Caco-2 (cell line): ENCODE results near the gene AGTRAP. TPM values are rescaled to one million over a fixed set of nuclear protein-coding genes. Genes with fewer than 3 reads are reported as not detected.

Experiments
- BruUV-seq: library from RNA; stranded (reverse); fragments of 400-500 nt; replicated peaks from 2 replicates; lab custom pipeline; 2021; lab: Mats Ljungman, UMichigan
- CTCF ChIA-PET: fragments of 300-600 bp; sonication (Branson Sonifier 250); formaldehyde crosslinking; loops from one replicate; lab custom pipeline; 2022; ENCODE audit warnings: antibody characterized with exemption; lab: Charles Lee
- POLR2A ChIA-PET: fragments of 300-600 bp; sonication (Branson Sonifier 250); formaldehyde crosslinking; loops from one replicate; lab custom pipeline; 2022; ENCODE audit warnings: antibody characterized with exemption; lab: Charles Lee
- DNase-seq, 2 experiments: peaks; one replicate each; pipeline versions ENCODE4 v3.0.0 to v3.0.0-alpha.2; 2020 to 2022
- H3K27me3 ChIP-seq: replicated peaks from 2 replicates; pipeline ENCODE4 v1.6.0; 2011; ENCODE audit warnings: low read length; ENCODE audit not compliant: control insufficient read depth, insufficient read depth
- H3K36me3 ChIP-seq: 2 replicates; pipeline ENCODE4 v1.5.1; 2011; ENCODE audit warnings: low read length; ENCODE audit not compliant: control insufficient read depth, insufficient read depth
- H3K4me1 ChIP-seq: fragments of 250-450 bp; sonication (Bioruptor Pico); 2 replicates; pipeline ENCODE4 v1.5.1; 2020; ENCODE audit warnings: mild to moderate bottlenecking
- H3K4me3 ChIP-seq: 2 replicates; pipeline ENCODE4 v1.5.1; 2011; ENCODE audit warnings: low read depth, mild to moderate bottlenecking, control low read depth, low read length
- H3K9me3 ChIP-seq: fragments of 250-450 bp; sonication (Bioruptor Pico); 2 replicates; pipeline ENCODE4 v1.5.1; 2020; ENCODE audit warnings: mild to moderate bottlenecking, moderate library complexity
- H3K27ac Mint-ChIP-seq: one replicate; pipeline ENCODE4 v1.8.0; 2022; ENCODE audit warnings: mixed read lengths; ENCODE audit not compliant: unreplicated experiment
- H3K27me3 Mint-ChIP-seq: one replicate; pipeline ENCODE4 v1.8.0; 2022; ENCODE audit warnings: mixed read lengths; ENCODE audit not compliant: insufficient read depth, unreplicated experiment
- H3K36me3 Mint-ChIP-seq: one replicate; pipeline ENCODE4 v1.8.0; 2022; ENCODE audit warnings: mild to moderate bottlenecking, mixed read lengths; ENCODE audit not compliant: insufficient read depth, unreplicated experiment
- H3K4me1 Mint-ChIP-seq: one replicate; pipeline ENCODE4 v1.8.0; 2022; ENCODE audit warnings: low read depth, mixed read lengths; ENCODE audit not compliant: unreplicated experiment
- H3K4me3 Mint-ChIP-seq: one replicate; pipeline ENCODE4 v1.8.0; 2022; ENCODE audit warnings: mild to moderate bottlenecking, moderate library complexity, mixed read lengths; ENCODE audit not compliant: unreplicated experiment
- H3K9me3 Mint-ChIP-seq: one replicate; pipeline ENCODE4 v1.8.0; 2022; ENCODE audit warnings: mixed read lengths; ENCODE audit not compliant: unreplicated experiment
- intact Hi-C: fragments of 100-400 bp; cut with micrococcal nuclease; formaldehyde crosslinking; loops from one replicate; pipeline ENCODE4 v1.10.0; 2022; ENCODE audit not compliant: unreplicated experiment
- total RNA-seq: library from RNA; stranded (reverse); gene quantifications from 2 replicates; pipeline ENCODE4 v1.2.3, GENCODE V29; 2022
- TF ChIP-seq, protein P1 (sequence below), 2 experiments: fragments of 200-600 bp in 1 of 2; IDR thresholded peaks; 1 replicate in 1 of 2; 2 replicates in 1 of 2; pipeline versions ENCODE4 v1.5.1 to v1.8.0; 2011 to 2022; ENCODE audit warnings: antibody characterized with exemption in 1 of 2, control low read depth in 1 of 2, inconsistent platforms in 1 of 2, low read depth in 1 of 2, low read length in 1 of 2, mild to moderate bottlenecking in 1 of 2, moderate library complexity in 1 of 2; ENCODE audit not compliant: insufficient read depth in 1 of 2, severe bottlenecking in 1 of 2, unreplicated experiment in 1 of 2

The AGTRAP gene
- total RNA-seq, 1 experiment from 2014 or later = 44.4 TPM

DNA sequence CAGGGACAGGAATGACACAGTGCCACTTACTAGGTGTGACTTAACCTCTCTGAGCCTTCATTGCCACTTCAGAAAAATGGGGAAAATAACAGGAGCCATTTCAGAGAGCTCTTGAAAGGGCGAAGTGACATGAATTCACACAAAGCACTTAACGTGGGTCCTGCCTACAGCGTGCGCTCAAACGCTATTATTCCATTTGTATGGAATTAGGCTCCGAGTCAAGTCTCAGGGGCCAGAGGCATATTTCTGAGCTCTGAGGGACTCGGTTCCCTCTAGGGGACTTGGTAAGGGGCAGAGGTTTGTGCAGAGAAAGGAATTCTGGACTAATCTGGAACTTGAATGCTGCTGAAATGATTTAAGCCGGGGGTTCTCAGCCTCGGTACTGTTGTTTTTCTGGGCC lies 30.3 kb upstream of the AGTRAP start:
- H3K4me3 ChIP-seq = no peak overlapping the region
- no peak for DNase-seq
- intact Hi-C loops = no loop called here
- no peaks in the 10 kb centered on the region; the same call in none of the 2 replicates for H3K27me3 ChIP-seq
- no peaks in the 10 kb centered on the region for H3K9me3 ChIP-seq
- Mint-ChIP-seq H3K9me3 (no peaks in the 10 kb centered on the region), H3K27ac (no peak overlapping the region), H3K4me1 (peaks cover 4% of the 10 kb centered on the region), H3K27me3 (peaks cover 4% of the 10 kb centered on the region), H3K4me3 (no peak overlapping the region), H3K36me3 (no peaks in the 10 kb centered on the region)
- H3K4me1 ChIP-seq = no peaks in the 10 kb centered on the region
- H3K36me3 ChIP-seq = no peaks in the 10 kb centered on the region
- TF ChIP-seq, protein P1, sequence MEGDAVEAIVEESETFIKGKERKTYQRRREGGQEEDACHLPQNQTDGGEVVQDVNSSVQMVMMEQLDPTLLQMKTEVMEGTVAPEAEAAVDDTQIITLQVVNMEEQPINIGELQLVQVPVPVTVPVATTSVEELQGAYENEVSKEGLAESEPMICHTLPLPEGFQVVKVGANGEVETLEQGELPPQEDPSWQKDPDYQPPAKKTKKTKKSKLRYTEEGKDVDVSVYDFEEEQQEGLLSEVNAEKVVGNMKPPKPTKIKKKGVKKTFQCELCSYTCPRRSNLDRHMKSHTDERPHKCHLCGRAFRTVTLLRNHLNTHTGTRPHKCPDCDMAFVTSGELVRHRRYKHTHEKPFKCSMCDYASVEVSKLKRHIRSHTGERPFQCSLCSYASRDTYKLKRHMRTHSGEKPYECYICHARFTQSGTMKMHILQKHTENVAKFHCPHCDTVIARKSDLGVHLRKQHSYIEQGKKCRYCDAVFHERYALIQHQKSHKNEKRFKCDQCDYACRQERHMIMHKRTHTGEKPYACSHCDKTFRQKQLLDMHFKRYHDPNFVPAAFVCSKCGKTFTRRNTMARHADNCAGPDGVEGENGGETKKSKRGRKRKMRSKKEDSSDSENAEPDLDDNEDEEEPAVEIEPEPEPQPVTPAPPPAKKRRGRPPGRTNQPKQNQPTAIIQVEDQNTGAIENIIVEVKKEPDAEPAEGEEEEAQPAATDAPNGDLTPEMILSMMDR (IDR thresholded peaks at IDR 0.05; ENCODE audit: insufficient read depth in 1 of 2, low read depth in 1 of 2, low read length in 1 of 2, severe bottlenecking in 1 of 2, unreplicated experiment in 1 of 2) = no peak
- BruUV-seq = no TSS peak
- ChIA-PET POLR2A (no interaction called here), CTCF (no interaction called here)

DNA sequence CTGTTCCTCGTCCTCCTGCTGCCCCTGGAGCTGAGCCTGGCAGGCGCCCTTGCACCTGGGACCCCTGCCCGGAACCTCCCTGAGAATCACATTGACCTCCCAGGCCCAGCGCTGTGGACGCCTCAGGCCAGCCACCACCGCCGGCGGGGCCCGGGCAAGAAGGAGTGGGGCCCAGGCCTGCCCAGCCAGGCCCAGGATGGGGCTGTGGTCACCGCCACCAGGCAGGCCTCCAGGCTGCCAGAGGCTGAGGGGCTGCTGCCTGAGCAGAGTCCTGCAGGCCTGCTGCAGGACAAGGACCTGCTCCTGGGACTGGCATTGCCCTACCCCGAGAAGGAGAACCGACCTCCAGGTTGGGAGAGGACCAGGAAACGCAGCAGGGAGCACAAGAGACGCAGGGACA lies 29.6 kb upstream of the AGTRAP start:
- H3K4me1 ChIP-seq = no peaks in the 10 kb centered on the region
- ChIA-PET POLR2A (no interaction called here), CTCF (no interaction called here)
- no peak overlapping the region for H3K4me3 ChIP-seq
- no TSS peak for BruUV-seq
- no peaks in the 10 kb centered on the region; the same call in none of the 2 replicates for H3K27me3 ChIP-seq
- intact Hi-C loops = no loop called here
- H3K36me3 Mint-ChIP-seq = no peaks in the 10 kb centered on the region
- H3K4me3 Mint-ChIP-seq = no peak overlapping the region
- no peaks in the 10 kb centered on the region for H3K9me3 Mint-ChIP-seq
- no peak for DNase-seq
- no peaks in the 10 kb centered on the region for H3K36me3 ChIP-seq
- TF ChIP-seq, protein P1 (IDR thresholded peaks at IDR 0.05; ENCODE audit: insufficient read depth in 1 of 2, low read depth in 1 of 2, low read length in 1 of 2, severe bottlenecking in 1 of 2, unreplicated experiment in 1 of 2) = no peak
- H3K27me3 Mint-ChIP-seq = peaks cover 4% of the 10 kb centered on the region
- peaks cover 4% of the 10 kb centered on the region for H3K4me1 Mint-ChIP-seq
- H3K27ac Mint-ChIP-seq = no peak overlapping the region
- H3K9me3 ChIP-seq = no peaks in the 10 kb centered on the region

GRCh38 chr1:11707621-11708276 lies 28.2 kb upstream of the AGTRAP start:
- Histone ChIP-seq H3K27me3 (no peaks in the 10 kb centered on the region; the same call in none of the 2 replicates), H3K36me3 (no peaks in the 10 kb centered on the region), H3K4me3 (no peak overlapping the region), H3K9me3 (no peaks in the 10 kb centered on the region), H3K4me1 (no peaks in the 10 kb centered on the region)
- ChIA-PET POLR2A (no interaction called here), CTCF (interaction anchor here (1.3 to 1.8 kb wide), 2 partner anchors 11 to 44 kb away, joined by 3 to 9 read pairs; partner anchors contain the start of gene FBXO6)
- peaks cover 4% of the 10 kb centered on the region for H3K4me1 Mint-ChIP-seq
- H3K9me3 Mint-ChIP-seq = no peaks in the 10 kb centered on the region
- H3K27ac Mint-ChIP-seq = no peak overlapping the region
- peaks cover 4% of the 10 kb centered on the region for H3K27me3 Mint-ChIP-seq
- BruUV-seq = no TSS peak
- no peak for DNase-seq
- intact Hi-C loops = no loop called here
- TF ChIP-seq, protein P1 (IDR thresholded peaks at IDR 0.05; ENCODE audit: insufficient read depth in 1 of 2, low read depth in 1 of 2, low read length in 1 of 2, severe bottlenecking in 1 of 2, unreplicated experiment in 1 of 2) = no peak
- no peak overlapping the region for H3K4me3 Mint-ChIP-seq
- H3K36me3 Mint-ChIP-seq = no peaks in the 10 kb centered on the region
